ENCODE data around the gene GSS. TPM values are rescaled to one million over a fixed set of nuclear protein-coding genes. Genes with fewer than 3 reads are reported as not detected.
A peak's percentile ranks its signal among the peaks of the same experiment; 100 is the strongest.

GSS gene
- total and polyA plus RNA-seq, 2 of the 8 experiments (the other 6 are each of a cell fraction or from before 2014, with no cell fraction given): 34.6 to 43.2 TPM

GRCh38 chr20:34988191-34988540 is 32.6 kb upstream of the GSS start:
- no peak overlapping the region for H3K18ac ChIP-seq (ENCODE audit: extremely low read depth, low read length)
- no peak overlapping the region for H3K9ac ChIP-seq (replicated peaks in 1 of 4; ENCODE audit: extremely low read depth in 1 of 4, low read depth in 3 of 4, low read length in 3 of 4)
- peak overlapping the region; percentile 44 for H4K91ac ChIP-seq (replicated peaks; ENCODE audit: insufficient read length, low read length)
- FAIRE-seq (no peak), DNase-seq (ENCODE audit: low read depth in 1 of 2, low spot score in 2 of 2) (no peak)
- H4K20me1 ChIP-seq (replicated peaks in 1 of 2; ENCODE audit: control insufficient read depth in 1 of 2, insufficient read depth in 2 of 2, low read length in 2 of 2): peaks cover 0 to 4% of the 10 kb centered on the region in 2 experiments
- CTCF ChIA-PET (ENCODE audit: partially characterized antibody): interaction anchor here (1.3 to 1.7 kb wide), 2 partner anchors 11 to 116 kb away, joined by 3 to 5 read pairs; partner anchors contain the start of gene GGT7
- peaks cover 4% of the 10 kb centered on the region; the same call in 1 of the 2 replicates for H3K23me2 ChIP-seq (ENCODE audit: low read depth, low read length)
- peaks cover 0 to 8% (median 5%) of the 10 kb centered on the region in 4 experiments; a peak in 3 of 7 replicates for H3K27me3 ChIP-seq (replicated peaks in 1 of 4; ENCODE audit: control insufficient read depth in 3 of 4, extremely low read depth in 1 of 4, insufficient read depth in 3 of 4, low read length in 3 of 4)
- no peaks in the 10 kb centered on the region for H3K9me3 ChIP-seq (ENCODE audit: insufficient read depth in 2 of 2, low read depth in 1 of 2, low read length in 1 of 2)
- no peak overlapping the region for H2BK5ac ChIP-seq (ENCODE audit: low read depth, low read length)
- no peak overlapping the region for H3K23ac ChIP-seq (ENCODE audit: insufficient read length)
- H2BK20ac ChIP-seq (ENCODE audit: low read length): peak overlapping the region; percentile 3; the same call in 1 of the 2 replicates
- no peak overlapping the region for H2BK120ac ChIP-seq (replicated peaks; ENCODE audit: low read depth, low read length)
- no peak overlapping the region for H3K14ac ChIP-seq (ENCODE audit: insufficient read length)
- H3K4ac ChIP-seq (replicated peaks; ENCODE audit: insufficient read length, low read depth, low read length): peak overlapping the region; percentile 87
- no peaks in the 10 kb centered on the region for H3K79me1 ChIP-seq (ENCODE audit: low read depth, low read length)
- H2AK5ac ChIP-seq (ENCODE audit: low read depth, low read length): 0 out of 2 replicates have a peak overlapping the region, but pooled peaks have one; percentile 56
- POLR2A ChIA-PET (ENCODE audit: partially characterized antibody): interaction anchor here (0.9 to 1.6 kb wide), 9 partner anchors 9 to 136 kb away, joined by 3 to 4 read pairs (median 3); partner anchors contain the start of genes GSS and MYH7B
- no peak overlapping the region for H3K4me3 ChIP-seq (ENCODE audit: extremely low read depth in 1 of 4, insufficient read depth in 2 of 4, low read depth in 3 of 4, low read length in 4 of 4)
- no peak overlapping the region for H3K27ac ChIP-seq (ENCODE audit: low read depth, low read length)
- H2AFZ ChIP-seq (ENCODE audit: low read length): no peak overlapping the region
- H3K4me2 ChIP-seq (ENCODE audit: insufficient read depth in 1 of 2, low read depth in 2 of 2, low read length in 2 of 2): no peak overlapping the region
- H4K8ac ChIP-seq (ENCODE audit: extremely low read depth, insufficient read depth, low read length): no peak overlapping the region
- H3K79me2 ChIP-seq (ENCODE audit: control insufficient read depth in 1 of 2, insufficient read depth in 2 of 2, low read length in 2 of 2): no peaks in the 10 kb centered on the region
- 93% methylated on average over 12 of the region's 12 CpGs; no CpG with 5 or more reads in 1 of the 2 experiments for WGBS, 2 experiments (ENCODE audit: extremely low coverage in 1 of 2, insufficient coverage in 1 of 2, insufficient read length in 1 of 2, insufficient replicate concordance in 2 of 2, low coverage in 1 of 2, low lambda C conversion rate in 2 of 2, missing lambda C conversion rate in 1 of 2)
- H2BK12ac ChIP-seq (ENCODE audit: low read depth, low read length): peak overlapping the region; percentile 55; the same call in 1 of the 2 replicates
- no peaks in the 10 kb centered on the region for H3K36me3 ChIP-seq (ENCODE audit: control insufficient read depth in 2 of 4, insufficient read depth in 4 of 4, low read length in 3 of 4)
- peak overlapping the region; percentile 36; the same call in 1 of the 2 replicates for H2BK15ac ChIP-seq (ENCODE audit: low read length)
- no peak overlapping the region for H4K5ac ChIP-seq (ENCODE audit: insufficient read length, low read depth, low read length)
- H3K4me1 ChIP-seq (replicated peaks in 1 of 4; ENCODE audit: control insufficient read depth in 3 of 4, insufficient read depth in 4 of 4, low read length in 3 of 4): peaks cover 0 to 24% (median 18%) of the 10 kb centered on the region in 4 experiments; a peak in 6 of 7 replicates
- no peak overlapping the region for H3K56ac ChIP-seq (replicated peaks; ENCODE audit: insufficient read length, low read depth, low read length)
- TF ChIP-seq, protein P1, sequence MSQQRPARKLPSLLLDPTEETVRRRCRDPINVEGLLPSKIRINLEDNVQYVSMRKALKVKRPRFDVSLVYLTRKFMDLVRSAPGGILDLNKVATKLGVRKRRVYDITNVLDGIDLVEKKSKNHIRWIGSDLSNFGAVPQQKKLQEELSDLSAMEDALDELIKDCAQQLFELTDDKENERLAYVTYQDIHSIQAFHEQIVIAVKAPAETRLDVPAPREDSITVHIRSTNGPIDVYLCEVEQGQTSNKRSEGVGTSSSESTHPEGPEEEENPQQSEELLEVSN (IDR thresholded peaks at IDR 0.05): no peak

Measured in H1 (cell line).